Pancreas (tissue), 10 donors: Measurements from ENCODE around the gene GPR39. TPM values are rescaled to one million over a fixed set of nuclear protein-coding genes. Genes with fewer than 3 reads are reported as not detected.

Experiments used
- ATAC-seq, 4 donors: fragments of 200-7000 bp; cut with Tn5 transposase; one replicate each; pipeline versions ENCODE4 v1.8.0 to v1.9.1; 2020; ENCODE audit warnings: mild to moderate bottlenecking in 4 of 4, moderate library complexity in 4 of 4
- DNase-seq, 6 donors: peaks; one replicate each; pipeline ENCODE4 v3.0.0-alpha.2; 2020
- FAIRE-seq: peaks from 2 replicates; lab custom pipeline; 2012; peaks lifted over from hg19 to GRCh38; lab: Jason Lieb, UNC
- H3K27ac ChIP-seq, 4 donors: fragments of 200-600 bp; sonication (generic); 1 replicate in 3 of 4; 2 replicates in 1 of 4; pipeline versions ENCODE4 v1.5.0 to v1.8.0; 2020
- H3K27me3 ChIP-seq, 4 donors: fragments of 200-600 bp; one replicate each; pipeline ENCODE4 v1.8.0; 2021
- H3K36me3 ChIP-seq, 3 donors: fragments of 200-600 bp; sonication (generic) in 1 of 3; one replicate each; pipeline versions ENCODE4 v1.5.0 to v1.8.0; 2020 to 2021
- H3K4me1 ChIP-seq, 3 donors: fragments of 200-600 bp; one replicate each; pipeline ENCODE4 v1.8.0; 2021
- H3K4me3 ChIP-seq, 4 donors: fragments of 200-600 bp; sonication (generic) in 2 of 4; one replicate each; pipeline versions ENCODE4 v1.5.0 to v1.8.0; 2020 to 2021
- H3K9me3 ChIP-seq, 4 donors: fragments of 200-600 bp; one replicate each; pipeline ENCODE4 v1.8.0; 2021
- CTCF ChIP-seq, 4 donors: fragments of 200-600 bp; sonication (generic) in 3 of 4; IDR thresholded peaks; one replicate each; pipeline versions ENCODE4 v1.5.0 to v1.8.0; 2021; ENCODE audit warnings: antibody characterized with exemption in 4 of 4
- WGBS, 2 donors: extraction: QIAGEN DNeasy Blood & Tissue Kit; methylation state at CpG; one replicate each; pipeline ENCODE4 v1.1.7; 2013; 5-methylcytosine and 5-hydroxymethylcytosine counted together
- intact Hi-C, 3 donors: fragments of 100-400 bp; cut with DNase I; formaldehyde crosslinking; loops; one replicate each; pipeline versions ENCODE4 v1.11.1 to v1.14.2; 2022
- polyA plus RNA-seq, 2 donors: library from polyadenylated mRNA; stranded (reverse); fragments of 200-250 nt; gene quantifications; one replicate each; pipeline ENCODE4 v1.2.3, GENCODE V29; 2013
- total RNA-seq, 6 donors: library from RNA; stranded (reverse); fragmentation: NEBNext Ultra II Directional in 4 of 6; extraction: Animal tissue kit (Norgen Biotek cat#: 25700) in 4 of 6; gene quantifications; one replicate each; pipeline versions ENCODE4 v1.2.1 to v1.2.4, GENCODE V29; 2021 to 2023
- donor health status: healthy with polysubstance abuse.
- donor health status: DM: no; HTN: no; CAD: no; lungs with moderate emphysema.
- donor health status: DM: no; HTN: no; CAD: no.
- donor health status: control.
- donor health status: control.
- donor health status: Bipolar disorder and iron deficiency.
- donor health status: DM: yes; HTN: yes; CAD: no.
- donor health status: DM: no; HTN: no; CAD: no.
- donor health status: DM: no; HTN: no; CAD: no.
- donor health status: DM: yes; HTN: yes; CAD: no.

GPR39 gene
- total and polyA plus RNA-seq, 8 donors, result 2.3 to 8.1 (median 3.9) TPM

GRCh38 chr2:132488491-132488890 is 71.9 kb downstream of the GPR39 start:
- no peaks in the 10 kb centered on the region for H3K9me3 ChIP-seq
- no peaks in the 10 kb centered on the region for H3K27me3 ChIP-seq
- no peak for TF ChIP-seq CTCF (IDR thresholded peaks at IDR 0.05)
- no peak overlapping the region for H3K4me3 ChIP-seq
- H3K36me3 ChIP-seq, result no peaks in the 10 kb centered on the region
- H3K4me1 ChIP-seq, result no peaks in the 10 kb centered on the region
- H3K27ac ChIP-seq, result no peak overlapping the region
- DNase-seq (no peak), ATAC-seq (no peak), FAIRE-seq (no peak)
- WGBS, 2 donors, result 92 to 95% methylated on average over 6 of the region's 6 CpGs
- intact Hi-C loops, result no loop called here

- Histone ChIP-seq H3K36me3 (no peaks in the 10 kb centered on the region), H3K27ac (no peak overlapping the region), H3K27me3 (no peaks in the 10 kb centered on the region), H3K9me3 (no peaks in the 10 kb centered on the region), H3K4me3 (no peak overlapping the region), H3K4me1 (no peaks in the 10 kb centered on the region)
- intact Hi-C loops, result no loop called here
- FAIRE-seq, result no peak
- no peak for TF ChIP-seq CTCF (IDR thresholded peaks at IDR 0.05)
- peak in 1 of 4 donors; percentile 59 for ATAC-seq
- peak in 2 of 6 donors; percentile 58 for DNase-seq
- WGBS, 2 donors, result 49 to 51% methylated on average over 18 of the region's 18 CpGs
Measured at GRCh38 chr2:132489150-132489549, 72.5 kb downstream of the GPR39 start.

- Histone ChIP-seq H3K36me3 (no peaks in the 10 kb centered on the region), H3K27me3 (no peaks in the 10 kb centered on the region), H3K4me1 (no peaks in the 10 kb centered on the region), H3K9me3 (no peaks in the 10 kb centered on the region), H3K27ac (no peak overlapping the region), H3K4me3 (no peak overlapping the region)
- ATAC-seq, result no peak
- intact Hi-C loops, result no loop called here
- TF ChIP-seq CTCF (IDR thresholded peaks at IDR 0.05), result no peak
- FAIRE-seq, result no peak
- no peak for DNase-seq
- WGBS, 2 donors, result 90 to 97% methylated on average over 2 of the region's 2 CpGs
Measured at GRCh38 chr2:132495881-132496280, 79.3 kb downstream of the GPR39 start.

- no peak for FAIRE-seq
- TF ChIP-seq CTCF (IDR thresholded peaks at IDR 0.05), result no peak
- H3K36me3 ChIP-seq, result no peaks in the 10 kb centered on the region
- no peak for DNase-seq
- intact Hi-C loops, result no loop called here
- no peaks in the 10 kb centered on the region for H3K27me3 ChIP-seq
- no peak overlapping the region for H3K27ac ChIP-seq
- no peaks in the 10 kb centered on the region for H3K4me1 ChIP-seq
- no peaks in the 10 kb centered on the region for H3K9me3 ChIP-seq
- ATAC-seq, result no peak
- no peak overlapping the region for H3K4me3 ChIP-seq
- WGBS, 2 donors, result 78 to 79% methylated on average over 4 of the region's 4 CpGs
Measured at GRCh38 chr2:132496555-132496954, 80.0 kb downstream of the GPR39 start.

GRCh38 chr2:132497591-132497990 is 81.0 kb downstream of the GPR39 start:
- Histone ChIP-seq H3K9me3 (no peaks in the 10 kb centered on the region), H3K4me1 (no peaks in the 10 kb centered on the region), H3K27me3 (no peaks in the 10 kb centered on the region), H3K36me3 (no peaks in the 10 kb centered on the region), H3K27ac (no peak overlapping the region), H3K4me3 (no peak overlapping the region)
- no peak for TF ChIP-seq CTCF (IDR thresholded peaks at IDR 0.05)
- no peak for ATAC-seq
- DNase-seq, result no peak
- intact Hi-C loops, result no loop called here
- no peak for FAIRE-seq
